Measurements from ENCODE around the gene TRAPPC12.
"Not testable (repeated sequence)": the region's sequence is repeated elsewhere in the genome, so short reads cannot be mapped to it uniquely, and the experiment has no call there.

The TRAPPC12 gene

GRCh38 chr2:3369340-3370181 is 9.9 kb upstream of the TRAPPC12 start:
- not testable (repeated sequence) for DNase-seq

GRCh38 chr2:3376821-3377220 is 2.7 kb upstream of the TRAPPC12 start:
- DNase-seq = no peak

GRCh38 chr2:3377279-3377611 is 2.2 kb upstream of the TRAPPC12 start:
- no peak for DNase-seq

GRCh38 chr2:3377612-3378432 is 1.7 kb upstream of the TRAPPC12 start, which contains the start of gene EIPR1:
EIPR1 (minus strand) TSS chr2:3377818; CDS start chr2:3377689, 129 bp downstream.
- DNase-seq = peak; percentile 96

- no peak for DNase-seq
These were observed 201 bp upstream of the TRAPPC12 start for GRCh38 chr2:3379339-3379646.

- DNase-seq = no peak
These were observed 7.0 kb downstream of the TRAPPC12 start for GRCh38 chr2:3386448-3386958.

- DNase-seq = no peak
These were observed 7.5 kb downstream of the TRAPPC12 start for GRCh38 chr2:3387011-3387410.

GRCh38 chr2:3387644-3388411 is 8.3 kb downstream of the TRAPPC12 start:
- DNase-seq = no peak

GRCh38 chr2:3388412-3388738 is 8.9 kb downstream of the TRAPPC12 start:
- no peak for DNase-seq

- no peak for DNase-seq
These were observed 9.7 kb downstream of the TRAPPC12 start for GRCh38 chr2:3389193-3389592.

- no peak for DNase-seq
These were observed 10.5 kb downstream of the TRAPPC12 start for GRCh38 chr2:3390041-3390440.

GRCh38 chr2:3392216-3392615 is 12.7 kb downstream of the TRAPPC12 start:
- DNase-seq = no peak

- no peak for DNase-seq
These were observed 17.5 kb downstream of the TRAPPC12 start for GRCh38 chr2:3396920-3397559.

GRCh38 chr2:3398857-3399256 is 19.4 kb downstream of the TRAPPC12 start:
- no peak for DNase-seq

GRCh38 chr2:3399381-3399780 is 19.9 kb downstream of the TRAPPC12 start:
- no peak for DNase-seq

GRCh38 chr2:3399829-3400228 is 20.3 kb downstream of the TRAPPC12 start:
- no peak for DNase-seq

- no peak for DNase-seq
These were observed 24.3 kb downstream of the TRAPPC12 start for GRCh38 chr2:3403587-3404334.

- no peak for DNase-seq
These were observed 24.9 kb downstream of the TRAPPC12 start for GRCh38 chr2:3404349-3404894.

GRCh38 chr2:3405307-3405706 is 25.8 kb downstream of the TRAPPC12 start:
- DNase-seq = no peak

GRCh38 chr2:3405876-3406275 is 26.4 kb downstream of the TRAPPC12 start:
- no peak for DNase-seq

GRCh38 chr2:3406501-3406900 is 27.0 kb downstream of the TRAPPC12 start:
- no peak for DNase-seq

- no peak for DNase-seq
These were observed 29.3 kb downstream of the TRAPPC12 start for GRCh38 chr2:3408781-3409180.
